ENCODE measurements around the gene ILK.

Gene ILK

GRCh38 chr11:6631361-6631890 lies 27.9 kb downstream of the ILK start:
- no peak for TF ChIP-seq CTCF (IDR thresholded peaks at IDR 0.05)
- Histone ChIP-seq H3K27me3 (ENCODE audit: control insufficient read depth, insufficient read depth, low read length) (no peaks in the 10 kb centered on the region), H3K9me3 (ENCODE audit: control insufficient read depth, low read length) (no peaks in the 10 kb centered on the region), H3K4me2 (ENCODE audit: low read length) (no peak overlapping the region), H3K4me3 (ENCODE audit: low read depth, low read length) (no peak overlapping the region), H2AFZ (no peak overlapping the region), H3K36me3 (ENCODE audit: control insufficient read depth, insufficient read depth, low read length) (no peaks in the 10 kb centered on the region), H3K79me2 (no peaks in the 10 kb centered on the region), H3K4me1 (no peaks in the 10 kb centered on the region), H3K27ac (no peak overlapping the region), H3K9ac (no peak overlapping the region)

- H3K4me3 ChIP-seq (ENCODE audit: low read depth, low read length): no peak overlapping the region
- no peak overlapping the region for H3K4me2 ChIP-seq (ENCODE audit: low read length)
- H3K79me2 ChIP-seq: no peaks in the 10 kb centered on the region
- H3K36me3 ChIP-seq (ENCODE audit: control insufficient read depth, insufficient read depth, low read length): no peaks in the 10 kb centered on the region
- H2AFZ ChIP-seq: no peak overlapping the region
- no peak overlapping the region for H3K9ac ChIP-seq
- no peak for TF ChIP-seq CTCF (IDR thresholded peaks at IDR 0.05)
- H3K27ac ChIP-seq: no peak overlapping the region
- H3K27me3 ChIP-seq (ENCODE audit: control insufficient read depth, insufficient read depth, low read length): no peaks in the 10 kb centered on the region
- H3K9me3 ChIP-seq (ENCODE audit: control insufficient read depth, low read length): no peaks in the 10 kb centered on the region
- no peaks in the 10 kb centered on the region for H3K4me1 ChIP-seq
These were observed 28.8 kb downstream of the ILK start for GRCh38 chr11:6632116-6633073.

- no peak overlapping the region for H3K27ac ChIP-seq
- H3K27me3 ChIP-seq (ENCODE audit: control insufficient read depth, insufficient read depth, low read length): no peaks in the 10 kb centered on the region
- H3K4me1 ChIP-seq: no peaks in the 10 kb centered on the region
- no peak overlapping the region for H3K9ac ChIP-seq
- H3K9me3 ChIP-seq (ENCODE audit: control insufficient read depth, low read length): no peaks in the 10 kb centered on the region
- H3K4me2 ChIP-seq (ENCODE audit: low read length): no peak overlapping the region
- H3K4me3 ChIP-seq (ENCODE audit: low read depth, low read length): no peak overlapping the region
- no peaks in the 10 kb centered on the region for H3K79me2 ChIP-seq
- no peak for TF ChIP-seq CTCF (IDR thresholded peaks at IDR 0.05)
- no peak overlapping the region for H2AFZ ChIP-seq
- no peaks in the 10 kb centered on the region for H3K36me3 ChIP-seq (ENCODE audit: control insufficient read depth, insufficient read depth, low read length)
These were observed 30.1 kb downstream of the ILK start for GRCh38 chr11:6633422-6634408.

- H3K36me3 ChIP-seq (ENCODE audit: control insufficient read depth, insufficient read depth, low read length): no peaks in the 10 kb centered on the region
- no peaks in the 10 kb centered on the region for H3K27me3 ChIP-seq (ENCODE audit: control insufficient read depth, insufficient read depth, low read length)
- no peak overlapping the region for H3K4me2 ChIP-seq (ENCODE audit: low read length)
- no peaks in the 10 kb centered on the region for H3K9me3 ChIP-seq (ENCODE audit: control insufficient read depth, low read length)
- H3K4me3 ChIP-seq (ENCODE audit: low read depth, low read length): no peak overlapping the region
- no peaks in the 10 kb centered on the region for H3K79me2 ChIP-seq
- no peak overlapping the region for H2AFZ ChIP-seq
- H3K9ac ChIP-seq: no peak overlapping the region
- TF ChIP-seq CTCF (IDR thresholded peaks at IDR 0.05): no peak
- H3K27ac ChIP-seq: no peak overlapping the region
- H3K4me1 ChIP-seq: no peaks in the 10 kb centered on the region
These were observed 31.0 kb downstream of the ILK start for GRCh38 chr11:6634534-6634933.
